ENCODE measurements around the gene RFX4.
"Not testable (repeated sequence)": the region's sequence is repeated elsewhere in the genome, so short reads cannot be mapped to it uniquely, and the experiment has no call there.

RFX4 gene

GRCh38 chr12:106647793-106648514 lies 65.2 kb downstream of the RFX4 start:
- no peak for DNase-seq

GRCh38 chr12:106648736-106649135 lies 65.9 kb downstream of the RFX4 start:
- DNase-seq = no peak

- no peak for DNase-seq
Observed at GRCh38 chr12:106651552-106651951, 68.7 kb downstream of the RFX4 start.

GRCh38 chr12:106652510-106653015 lies 69.8 kb downstream of the RFX4 start:
- DNase-seq = no peak

- no peak for DNase-seq
Observed at GRCh38 chr12:106655577-106655976, 72.8 kb downstream of the RFX4 start.

- no peak for DNase-seq
Observed at GRCh38 chr12:106657488-106657887, 74.7 kb downstream of the RFX4 start.

GRCh38 chr12:106663385-106663784 lies 80.6 kb downstream of the RFX4 start:
- DNase-seq = no peak

- DNase-seq = no peak
Observed at GRCh38 chr12:106669216-106669615, 86.4 kb downstream of the RFX4 start.

GRCh38 chr12:106670131-106670530 lies 87.3 kb downstream of the RFX4 start:
- DNase-seq = no peak

- DNase-seq = no peak
Observed at GRCh38 chr12:106671840-106672239, 89.0 kb downstream of the RFX4 start.

GRCh38 chr12:106672314-106673025 lies 89.7 kb downstream of the RFX4 start:
- DNase-seq = no peak

- DNase-seq = no peak
Observed at GRCh38 chr12:106673141-106673540, 90.3 kb downstream of the RFX4 start.

GRCh38 chr12:106675651-106676435 lies 93.0 kb downstream of the RFX4 start:
- DNase-seq = no peak

GRCh38 chr12:106679574-106679973 lies 96.8 kb downstream of the RFX4 start:
- DNase-seq = no peak

- no peak for DNase-seq
Observed at GRCh38 chr12:106680280-106680679, 97.5 kb downstream of the RFX4 start.

GRCh38 chr12:106681210-106681609 lies 98.4 kb downstream of the RFX4 start:
- no peak for DNase-seq

GRCh38 chr12:106682594-106683234 lies 99.9 kb downstream of the RFX4 start:
- DNase-seq = peak; percentile 5

- no peak for DNase-seq
Observed at GRCh38 chr12:106684497-106684896, 101.7 kb downstream of the RFX4 start.

- no peak for DNase-seq
Observed at GRCh38 chr12:106685381-106685780, 102.6 kb downstream of the RFX4 start.

- no peak for DNase-seq
Observed at GRCh38 chr12:106687672-106688071, 104.9 kb downstream of the RFX4 start.

- DNase-seq = no peak
Observed at GRCh38 chr12:106690569-106691305, 107.9 kb downstream of the RFX4 start.

GRCh38 chr12:106692033-106692432 lies 109.2 kb downstream of the RFX4 start:
- DNase-seq = not testable (repeated sequence)
